ENCODE results near the gene PLPPR3.

Gene PLPPR3, protein sequence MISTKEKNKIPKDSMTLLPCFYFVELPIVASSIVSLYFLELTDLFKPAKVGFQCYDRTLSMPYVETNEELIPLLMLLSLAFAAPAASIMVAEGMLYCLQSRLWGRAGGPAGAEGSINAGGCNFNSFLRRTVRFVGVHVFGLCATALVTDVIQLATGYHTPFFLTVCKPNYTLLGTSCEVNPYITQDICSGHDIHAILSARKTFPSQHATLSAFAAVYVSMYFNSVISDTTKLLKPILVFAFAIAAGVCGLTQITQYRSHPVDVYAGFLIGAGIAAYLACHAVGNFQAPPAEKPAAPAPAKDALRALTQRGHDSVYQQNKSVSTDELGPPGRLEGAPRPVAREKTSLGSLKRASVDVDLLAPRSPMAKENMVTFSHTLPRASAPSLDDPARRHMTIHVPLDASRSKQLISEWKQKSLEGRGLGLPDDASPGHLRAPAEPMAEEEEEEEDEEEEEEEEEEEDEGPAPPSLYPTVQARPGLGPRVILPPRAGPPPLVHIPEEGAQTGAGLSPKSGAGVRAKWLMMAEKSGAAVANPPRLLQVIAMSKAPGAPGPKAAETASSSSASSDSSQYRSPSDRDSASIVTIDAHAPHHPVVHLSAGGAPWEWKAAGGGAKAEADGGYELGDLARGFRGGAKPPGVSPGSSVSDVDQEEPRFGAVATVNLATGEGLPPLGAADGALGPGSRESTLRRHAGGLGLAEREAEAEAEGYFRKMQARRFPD

DNA sequence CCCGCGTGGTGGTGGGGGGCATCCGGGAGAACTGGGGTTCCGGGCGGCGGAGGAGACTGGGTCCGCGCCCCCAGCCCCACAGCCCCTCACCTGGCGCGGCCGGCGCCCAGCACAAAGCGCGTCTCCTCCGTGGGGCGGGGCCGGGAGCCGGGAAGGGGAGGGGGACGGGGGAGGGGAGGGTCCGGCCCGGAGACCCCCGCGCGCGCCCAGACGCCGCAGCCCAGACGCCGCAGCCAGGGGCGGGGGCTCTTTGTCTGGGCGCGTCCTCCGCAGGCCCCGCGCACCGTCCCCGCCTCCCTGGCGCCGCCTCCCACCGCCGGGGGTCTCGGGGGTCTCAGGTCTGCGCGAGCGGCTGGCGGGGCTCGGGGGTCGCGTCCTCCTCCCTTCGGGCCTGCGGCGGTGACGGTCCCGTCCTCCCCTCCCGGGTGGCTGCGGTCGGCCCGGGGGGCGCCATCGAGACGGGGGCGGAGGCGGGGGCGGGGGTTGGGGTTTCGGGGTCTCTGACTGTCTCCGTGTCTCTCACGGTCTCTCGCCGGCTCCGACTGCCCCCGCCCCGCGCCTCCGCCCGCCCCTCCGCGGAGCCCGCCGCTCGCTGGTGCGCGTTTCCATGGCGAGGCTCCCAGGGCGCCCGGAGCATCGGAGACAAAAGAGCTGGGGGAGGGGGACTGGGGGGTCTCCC, at the start of gene PLPPR3:
PLPPR3 (minus strand) TSS at position 131 of the 679 bp plus-strand sequence. CDS start 396 bp downstream, outside the sequence.
- ChIA-PET POLR2A (no interaction called here), CTCF (no interaction called here)
- DNase-seq (ENCODE audit: extremely low spot score) = no peak
- TF ChIP-seq, protein P1, sequence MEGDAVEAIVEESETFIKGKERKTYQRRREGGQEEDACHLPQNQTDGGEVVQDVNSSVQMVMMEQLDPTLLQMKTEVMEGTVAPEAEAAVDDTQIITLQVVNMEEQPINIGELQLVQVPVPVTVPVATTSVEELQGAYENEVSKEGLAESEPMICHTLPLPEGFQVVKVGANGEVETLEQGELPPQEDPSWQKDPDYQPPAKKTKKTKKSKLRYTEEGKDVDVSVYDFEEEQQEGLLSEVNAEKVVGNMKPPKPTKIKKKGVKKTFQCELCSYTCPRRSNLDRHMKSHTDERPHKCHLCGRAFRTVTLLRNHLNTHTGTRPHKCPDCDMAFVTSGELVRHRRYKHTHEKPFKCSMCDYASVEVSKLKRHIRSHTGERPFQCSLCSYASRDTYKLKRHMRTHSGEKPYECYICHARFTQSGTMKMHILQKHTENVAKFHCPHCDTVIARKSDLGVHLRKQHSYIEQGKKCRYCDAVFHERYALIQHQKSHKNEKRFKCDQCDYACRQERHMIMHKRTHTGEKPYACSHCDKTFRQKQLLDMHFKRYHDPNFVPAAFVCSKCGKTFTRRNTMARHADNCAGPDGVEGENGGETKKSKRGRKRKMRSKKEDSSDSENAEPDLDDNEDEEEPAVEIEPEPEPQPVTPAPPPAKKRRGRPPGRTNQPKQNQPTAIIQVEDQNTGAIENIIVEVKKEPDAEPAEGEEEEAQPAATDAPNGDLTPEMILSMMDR (IDR thresholded peaks at IDR 0.05; ENCODE audit: control extremely low read depth, extremely low read depth, low read depth, missing control alignments) = no peak

DNA sequence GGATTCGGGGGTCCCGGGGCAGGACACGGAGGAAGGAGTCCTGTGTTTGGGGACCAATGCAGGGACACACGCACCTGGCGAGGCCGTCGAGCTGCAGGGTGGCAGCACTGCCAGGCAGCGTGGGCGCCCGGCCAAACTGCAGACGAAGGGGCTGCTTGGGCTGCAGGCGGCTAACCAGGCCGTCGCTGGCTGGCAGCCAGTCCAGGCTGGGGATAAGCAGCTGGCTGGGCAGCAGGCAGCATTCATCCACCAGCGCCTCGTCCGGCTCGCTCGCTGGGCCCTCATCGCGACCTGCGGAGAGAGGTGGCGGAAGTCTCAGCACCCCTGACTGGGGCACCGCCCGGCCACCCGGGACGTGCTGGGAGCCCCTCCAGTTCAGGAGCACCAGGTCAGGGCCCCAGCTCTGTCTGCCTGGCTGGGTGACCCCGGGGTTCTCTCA, 49.2 kb upstream of the PLPPR3 start:
- CTCF ChIA-PET = interaction anchor here (1.0 kb wide), 1 partner anchor 133 kb away, joined by 3 read pairs; no protein-coding TSS in a partner anchor
- no peak for DNase-seq (ENCODE audit: extremely low spot score)
- POLR2A ChIA-PET = no interaction called here
- TF ChIP-seq, protein P1 (IDR thresholded peaks at IDR 0.05; ENCODE audit: control extremely low read depth, extremely low read depth, low read depth, missing control alignments) = no peak

DNA sequence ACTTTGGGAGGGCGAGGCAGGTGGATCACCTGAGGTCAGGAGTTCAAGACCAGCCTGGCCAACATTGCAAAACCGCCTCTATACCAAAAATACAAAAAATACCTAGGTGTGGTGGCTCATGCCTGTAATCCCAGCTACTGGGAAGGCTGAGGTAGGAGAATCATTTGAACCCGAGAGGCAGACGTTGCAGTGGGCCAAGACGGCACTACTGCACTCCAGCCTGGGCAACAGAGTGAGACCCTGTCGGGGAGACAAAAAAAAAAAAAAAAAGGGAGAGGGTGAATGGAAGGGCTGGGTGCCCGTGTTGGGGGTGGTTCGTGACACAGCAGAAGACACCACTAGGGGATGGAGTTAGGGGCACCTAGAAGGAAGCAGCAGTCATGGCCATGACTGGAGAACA, 48.6 kb upstream of the PLPPR3 start:
- TF ChIP-seq, protein P1 (IDR thresholded peaks at IDR 0.05; ENCODE audit: control extremely low read depth, extremely low read depth, low read depth, missing control alignments) = no peak
- CTCF ChIA-PET = no interaction called here
- no peak for DNase-seq (ENCODE audit: extremely low spot score)
- POLR2A ChIA-PET = no interaction called here

DNA sequence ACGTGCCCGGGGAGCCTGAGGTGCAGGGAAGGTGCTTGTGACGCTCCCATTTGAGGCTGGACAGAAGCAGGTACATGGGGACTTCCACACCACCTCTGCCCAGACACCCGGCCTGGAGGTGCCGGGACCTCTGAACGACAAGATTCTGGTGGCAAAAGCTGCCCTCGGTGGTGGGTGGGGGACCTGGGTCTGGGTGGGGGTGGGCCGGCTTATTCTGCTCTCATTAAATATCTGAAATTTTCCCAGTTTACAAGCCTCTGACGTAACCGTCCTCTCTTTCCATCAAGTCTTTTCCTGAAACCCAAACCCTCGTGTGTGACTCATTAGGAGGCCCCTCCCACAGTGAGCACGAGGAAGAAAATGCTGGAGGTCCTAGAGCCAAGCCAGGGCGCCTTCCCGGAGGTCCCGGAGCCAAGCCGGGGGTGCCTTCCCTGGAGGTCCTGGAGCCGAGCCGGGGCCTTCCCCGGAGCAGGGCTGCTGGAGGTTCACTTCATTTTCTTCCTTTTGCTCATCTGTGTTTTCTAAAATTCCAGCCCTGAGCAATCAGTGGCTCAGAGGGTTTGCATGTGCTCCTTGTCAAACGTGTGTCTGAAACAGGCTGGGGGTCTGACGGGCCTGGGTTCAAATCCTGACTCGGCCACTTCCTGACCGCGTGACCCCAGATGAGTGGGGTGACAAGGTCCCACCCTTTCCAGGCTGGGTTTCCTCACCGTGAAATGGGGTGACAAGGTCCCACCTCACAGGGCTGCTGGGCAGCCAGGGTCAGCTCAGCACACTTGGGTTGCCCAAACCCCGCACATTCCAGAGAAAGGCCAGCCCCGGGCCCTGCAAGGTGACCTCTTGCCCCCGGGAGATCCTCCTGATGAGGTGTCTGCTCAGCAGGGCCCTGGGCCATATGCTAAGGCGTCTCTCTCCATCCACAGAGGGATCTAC, 47.8 kb upstream of the PLPPR3 start:
- TF ChIP-seq, protein P1 (IDR thresholded peaks at IDR 0.05; ENCODE audit: control extremely low read depth, extremely low read depth, low read depth, missing control alignments) = no peak
- DNase-seq (ENCODE audit: extremely low spot score) = no peak
- ChIA-PET POLR2A (interaction anchor here (0.5 kb wide), 1 partner anchor 46 kb away, joined by 4 read pairs; no protein-coding TSS in a partner anchor), CTCF (interaction anchor here (1.1 kb wide), 1 partner anchor 9 kb away, joined by 4 read pairs; no protein-coding TSS in a partner anchor)

DNA sequence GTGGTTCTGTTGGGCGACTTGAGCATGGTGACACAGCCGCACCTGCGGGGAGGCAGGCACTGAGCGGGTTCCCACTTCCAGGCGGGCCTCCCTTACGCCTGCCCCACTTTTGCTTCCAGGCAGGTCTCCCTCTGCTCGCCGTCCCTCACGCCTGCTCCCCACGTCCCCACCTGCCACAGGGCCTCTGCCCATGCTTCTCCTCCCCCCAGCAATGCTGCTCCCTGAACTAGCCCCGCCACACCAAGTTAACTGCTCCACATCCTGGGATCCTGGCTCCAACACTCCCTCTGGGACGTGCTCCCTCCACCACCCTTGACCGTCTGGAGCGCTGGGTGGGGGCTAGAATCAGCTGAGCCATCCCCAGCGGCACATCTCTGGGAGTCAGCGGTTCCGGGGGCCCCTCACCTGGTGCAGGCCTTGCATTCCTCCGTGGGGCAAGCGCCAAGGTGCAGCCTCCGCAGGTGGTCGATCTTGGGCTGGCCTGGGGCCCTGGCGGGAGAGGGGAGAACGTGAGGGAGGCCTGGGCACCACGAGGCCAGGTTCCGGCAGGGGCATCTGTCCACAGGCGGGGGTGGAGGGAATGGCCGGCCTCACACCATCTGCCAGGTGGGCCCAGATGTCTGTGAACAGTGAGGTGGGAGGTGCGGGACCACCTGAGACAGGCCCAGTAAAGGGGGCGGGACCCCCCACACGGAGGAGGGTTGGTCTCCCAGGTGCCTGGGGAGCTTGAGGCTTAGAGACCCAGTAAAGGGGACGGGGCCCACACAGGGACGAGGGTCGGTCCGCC, 46.9 kb upstream of the PLPPR3 start:
- POLR2A ChIA-PET = interaction anchor here (0.5 kb wide), 1 partner anchor 47 kb away, joined by 4 read pairs; no protein-coding TSS in a partner anchor
- DNase-seq (ENCODE audit: extremely low spot score) = no peak
- CTCF ChIA-PET = interaction anchor here (1.1 kb wide), 1 partner anchor 10 kb away, joined by 4 read pairs; no protein-coding TSS in a partner anchor
- TF ChIP-seq, protein P1 (IDR thresholded peaks at IDR 0.05; ENCODE audit: control extremely low read depth, extremely low read depth, low read depth, missing control alignments) = no peak
